ENCODE results near the gene GNAZ.

GNAZ gene

DNA sequence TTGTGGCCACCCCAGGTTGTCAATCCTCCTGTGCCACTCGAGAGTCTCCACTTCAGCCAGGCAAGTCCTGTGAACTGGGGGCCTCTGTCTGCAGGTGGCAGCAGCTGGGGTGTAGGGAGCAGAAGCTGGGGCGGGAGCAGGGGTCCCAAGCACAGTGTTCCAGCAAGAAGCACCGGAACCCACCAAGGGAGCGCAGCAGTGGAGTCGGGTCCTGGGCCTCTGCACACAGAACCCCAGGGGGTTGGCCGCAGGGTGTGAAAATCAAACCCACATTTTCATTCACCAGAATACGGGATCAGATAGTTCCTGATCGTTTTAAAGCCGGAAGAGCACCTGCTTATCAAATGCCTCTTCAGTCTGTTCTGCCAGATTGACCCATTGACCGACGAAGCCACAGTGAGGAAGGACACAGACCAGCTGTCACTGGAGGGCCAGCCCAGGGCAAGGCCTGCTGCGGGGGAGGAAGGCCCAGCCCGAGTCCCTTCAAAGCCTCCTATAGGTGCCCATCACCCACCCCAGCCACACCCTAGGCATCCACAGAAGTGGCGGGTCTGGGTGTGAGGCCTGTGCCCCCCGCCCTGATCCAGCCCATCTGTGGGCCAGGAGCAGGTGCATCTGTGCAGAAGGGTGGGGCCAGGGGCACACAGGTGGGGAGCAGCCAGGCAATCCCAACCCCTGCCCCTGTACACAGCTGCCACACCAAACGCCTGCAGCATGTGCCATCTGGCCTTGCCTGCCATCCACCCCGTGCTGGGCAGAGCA, 37.3 kb downstream of the GNAZ start:
- DNase-seq (ENCODE audit: low read depth) = no peak

DNA sequence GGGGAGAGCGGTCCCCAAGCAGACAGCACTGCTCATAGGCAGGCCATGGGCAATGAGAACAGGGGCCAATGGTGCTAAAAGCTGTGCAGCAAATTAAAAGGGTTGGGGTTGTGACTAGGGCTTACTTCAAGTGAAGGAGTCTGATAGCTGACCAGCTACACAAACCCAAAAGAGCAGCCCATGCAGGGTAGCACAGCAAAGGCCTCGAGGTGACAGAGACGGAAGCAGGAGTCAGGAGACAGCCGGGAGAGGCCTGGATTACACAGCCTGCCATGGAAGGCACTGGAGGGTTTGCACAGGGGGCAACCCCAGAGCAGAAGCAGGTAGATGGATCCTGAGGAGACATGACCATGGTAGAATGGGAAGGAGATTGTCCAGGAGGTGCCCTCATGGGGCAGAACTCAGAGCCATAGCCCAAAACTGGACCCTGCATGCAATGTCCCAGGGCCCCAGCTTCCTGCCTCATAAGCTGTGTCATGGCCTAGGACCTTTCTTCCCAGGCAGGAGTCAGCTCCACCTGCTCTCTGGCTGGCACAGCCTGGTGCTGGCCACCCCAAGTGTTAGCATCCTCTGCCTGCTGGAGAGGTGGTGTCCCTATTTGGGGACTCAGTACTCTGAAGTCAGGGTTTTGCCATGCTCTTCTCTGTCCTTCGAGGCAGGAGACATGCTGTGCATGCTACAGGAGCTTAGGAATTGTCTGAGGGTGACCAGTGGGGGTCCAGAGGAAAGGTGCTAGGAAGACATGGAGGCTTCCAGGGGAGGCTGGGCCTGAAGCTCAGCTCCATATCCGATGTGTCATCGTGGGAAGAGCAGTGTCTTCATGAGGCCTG, 38.1 kb downstream of the GNAZ start:
- DNase-seq (ENCODE audit: low read depth) = no peak

DNA sequence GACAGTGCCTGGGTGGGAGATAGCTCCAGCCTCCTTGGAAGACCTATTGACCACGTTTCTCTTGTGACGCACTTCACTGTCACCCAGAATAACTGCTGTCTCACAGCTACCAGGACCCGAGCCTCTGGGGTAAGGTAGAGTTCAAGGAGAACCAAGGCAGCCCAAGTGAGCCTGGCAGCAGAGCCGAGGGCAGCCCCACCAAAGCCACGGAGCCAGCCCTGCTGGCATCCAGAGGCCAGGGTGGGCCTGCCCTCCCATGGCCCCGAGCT, 38.7 kb downstream of the GNAZ start:
- no peak for DNase-seq (ENCODE audit: low read depth)

DNA sequence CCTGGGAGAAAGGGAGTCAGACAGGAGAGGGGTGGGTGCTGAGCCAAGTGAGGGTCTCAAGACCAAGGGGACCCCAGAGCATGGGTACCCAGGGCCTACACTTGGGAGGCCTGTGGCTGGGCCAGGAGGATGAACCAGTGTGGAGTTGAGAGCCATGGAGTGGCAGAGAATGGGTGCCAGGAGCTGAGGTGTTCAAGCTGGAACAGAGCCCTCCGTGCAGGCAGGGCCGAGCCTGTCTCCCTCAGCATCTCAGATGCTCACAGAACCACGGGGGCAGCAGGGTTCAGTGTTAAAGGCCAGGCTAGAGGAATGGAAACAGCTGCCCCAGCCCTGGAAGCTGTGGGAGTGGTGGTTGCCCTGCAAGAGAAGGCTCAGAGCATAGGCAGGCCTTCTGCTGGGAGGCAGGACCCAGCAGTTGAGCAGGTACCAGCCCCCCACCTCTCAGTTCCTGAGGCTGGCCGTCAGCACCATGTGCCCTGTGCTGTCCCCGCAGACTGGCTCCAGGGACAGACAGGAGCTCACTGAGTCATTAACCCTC, 39.2 kb downstream of the GNAZ start:
- DNase-seq (ENCODE audit: low read depth) = no peak

DNA sequence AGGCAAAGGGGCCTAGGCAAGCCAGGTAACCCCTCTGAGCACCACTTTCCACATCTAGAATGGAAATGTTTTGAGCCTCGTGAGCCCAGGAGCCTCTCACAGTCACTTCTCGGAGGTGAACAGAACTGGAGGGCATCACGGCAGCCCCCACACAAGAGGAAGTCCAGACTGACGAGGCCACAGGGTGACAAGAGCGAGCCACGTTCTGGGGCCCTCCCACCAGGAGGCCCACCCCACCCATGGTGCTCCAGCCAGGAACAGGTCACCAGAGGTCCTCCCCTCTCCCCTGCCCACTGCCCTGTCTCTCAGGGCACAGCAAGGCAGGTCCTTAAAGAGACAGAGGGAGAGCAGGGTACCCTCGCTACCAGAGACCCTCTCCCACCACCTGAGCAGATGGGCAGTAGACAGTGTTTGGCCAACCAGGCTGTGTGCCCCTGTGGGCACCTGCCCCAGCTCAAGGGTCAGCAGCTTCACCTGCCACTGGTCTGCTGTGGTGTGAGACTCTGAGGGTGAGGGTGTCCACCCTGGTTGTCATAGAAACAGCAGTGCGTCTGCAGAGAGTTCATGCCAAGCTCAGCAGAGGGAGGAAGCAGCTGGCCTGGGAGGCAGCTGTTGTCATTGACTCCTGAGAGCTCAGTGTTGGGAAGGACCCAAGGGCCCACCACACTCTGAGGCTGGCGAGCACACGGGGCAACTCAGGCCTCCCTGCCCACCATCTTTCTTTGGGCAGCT, 40.0 kb downstream of the GNAZ start:
- no peak for DNase-seq (ENCODE audit: low read depth)

GRCh38 chr22:23110922-23111527, 40.7 kb downstream of the GNAZ start:
- DNase-seq (ENCODE audit: low read depth) = no peak

DNA sequence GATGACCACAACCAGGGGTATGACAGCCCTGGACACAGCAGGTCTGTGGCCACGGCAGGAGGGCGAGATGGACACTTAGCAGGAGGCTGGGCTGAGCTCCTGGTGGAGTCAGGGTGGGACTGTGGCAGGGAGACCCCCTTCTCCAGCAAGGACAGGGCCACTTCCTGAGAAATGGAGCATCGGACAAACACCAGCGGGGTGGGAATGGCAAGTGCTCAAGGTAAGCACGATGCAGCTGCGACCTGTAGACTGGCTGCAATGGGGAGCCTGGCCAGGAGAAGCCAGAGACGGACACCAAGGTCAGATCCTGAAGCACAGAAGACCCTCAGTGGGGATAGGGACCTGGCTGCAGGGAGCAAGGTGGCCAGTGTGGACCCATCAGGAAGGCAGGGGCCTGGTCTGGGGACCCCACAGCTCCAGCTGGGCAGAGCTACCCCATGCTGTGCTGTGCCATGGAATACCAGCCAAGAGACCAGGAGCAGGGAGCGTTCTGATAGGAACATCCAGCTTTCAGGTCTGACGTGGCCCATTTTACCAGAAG, 42.2 kb downstream of the GNAZ start:
- no peak for DNase-seq (ENCODE audit: low read depth)

DNA sequence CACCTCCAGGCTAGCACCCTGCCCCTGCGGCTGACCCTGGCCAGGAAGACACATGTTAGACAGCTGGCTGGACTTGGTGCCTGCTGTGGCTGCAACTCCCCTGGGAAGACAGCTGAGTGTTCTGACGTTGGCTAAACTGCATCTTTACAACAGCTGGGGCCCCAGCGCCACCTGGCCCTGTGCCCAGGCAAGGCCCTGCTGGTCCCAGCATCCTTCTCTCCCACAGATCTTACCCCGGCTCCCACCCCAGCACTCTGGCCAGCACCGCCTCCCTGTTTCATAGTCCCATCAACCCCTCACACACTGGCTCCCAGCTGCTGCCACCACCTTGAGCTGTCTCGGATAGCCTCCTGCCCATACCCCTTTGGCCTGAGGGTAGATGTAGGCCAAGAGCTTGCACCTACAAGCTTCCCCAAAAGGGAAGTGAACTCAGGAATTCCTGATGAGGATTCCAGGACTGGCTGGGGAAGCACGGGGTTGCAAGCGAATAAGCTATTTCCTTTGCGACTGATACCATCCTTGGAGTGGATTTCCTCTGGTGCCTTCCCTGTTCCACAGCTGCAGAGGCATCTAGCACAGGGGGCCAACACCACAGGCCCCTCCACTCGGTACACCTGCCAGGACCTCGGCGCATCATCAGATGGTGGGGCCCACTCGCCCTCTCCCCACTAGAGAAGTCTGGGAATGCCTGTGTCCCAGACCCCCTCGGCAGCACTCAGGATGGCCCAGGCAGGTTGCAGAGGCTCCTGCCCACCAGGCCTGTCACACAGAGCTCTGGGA, 42.9 kb downstream of the GNAZ start:
- no peak for DNase-seq (ENCODE audit: low read depth)

DNA sequence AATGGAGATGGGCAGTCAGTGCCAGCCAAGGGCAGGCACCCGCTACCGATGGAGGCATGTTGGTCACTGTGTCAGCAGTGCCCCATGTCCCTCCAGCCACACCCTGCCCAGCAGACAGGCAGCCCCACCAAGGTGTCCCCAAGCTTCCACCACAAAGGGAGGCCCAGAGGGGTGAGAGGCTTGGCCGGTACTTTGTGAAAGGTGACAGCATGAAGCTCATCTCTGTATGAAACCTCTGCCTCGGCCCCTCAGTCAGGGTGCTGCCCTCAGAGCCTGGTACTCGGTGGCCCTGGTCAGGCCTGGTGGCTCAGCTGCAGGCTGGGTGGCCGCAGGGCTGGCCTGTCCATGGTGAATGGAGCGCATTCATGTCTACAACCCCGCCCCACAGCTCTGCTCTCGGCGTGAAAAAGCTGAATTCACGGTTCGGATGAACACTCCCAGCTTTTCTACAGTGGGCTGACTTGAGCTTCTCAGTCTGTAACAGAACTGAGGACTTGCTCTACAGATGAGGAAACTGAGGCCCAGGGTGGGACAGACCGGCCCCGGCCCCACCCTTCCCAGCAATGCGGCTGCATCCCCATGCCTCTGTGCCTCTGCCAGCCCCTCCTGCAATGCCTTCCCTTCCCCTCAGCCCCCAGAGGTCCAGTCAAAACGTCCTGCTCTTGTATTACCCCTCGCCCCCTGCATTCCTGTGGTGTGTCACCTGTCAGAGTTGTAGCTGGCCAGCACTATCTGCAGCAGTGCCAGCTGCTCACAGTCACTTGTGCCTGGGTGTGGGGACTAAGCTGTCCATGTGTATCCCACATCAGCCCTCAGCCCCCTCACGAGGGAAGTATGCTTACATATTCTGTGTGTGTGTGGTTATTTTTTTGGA, 43.8 kb downstream of the GNAZ start:
- DNase-seq (ENCODE audit: low read depth) = no peak

DNA sequence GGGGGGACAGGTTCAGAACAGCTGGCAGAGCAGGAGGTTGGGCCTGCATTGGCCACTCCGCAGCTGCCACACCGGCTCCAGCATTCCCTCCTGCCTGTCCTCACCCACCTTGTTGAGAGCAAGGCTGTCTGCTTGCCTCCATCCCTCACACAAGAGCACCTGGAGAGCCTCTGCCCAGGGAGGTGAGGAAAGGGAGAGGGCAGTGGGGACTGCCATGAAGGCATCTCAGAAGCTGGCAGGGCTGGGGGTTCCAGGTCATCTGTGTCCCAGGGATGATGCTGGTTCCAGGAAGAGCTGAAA, 44.4 kb downstream of the GNAZ start:
- DNase-seq (ENCODE audit: low read depth) = no peak

GRCh38 chr22:23115369-23115768, 45.0 kb downstream of the GNAZ start:
- no peak for DNase-seq (ENCODE audit: low read depth)

- DNase-seq (ENCODE audit: low read depth) = no peak
These were observed 45.6 kb downstream of the GNAZ start for GRCh38 chr22:23115825-23116494.

DNA sequence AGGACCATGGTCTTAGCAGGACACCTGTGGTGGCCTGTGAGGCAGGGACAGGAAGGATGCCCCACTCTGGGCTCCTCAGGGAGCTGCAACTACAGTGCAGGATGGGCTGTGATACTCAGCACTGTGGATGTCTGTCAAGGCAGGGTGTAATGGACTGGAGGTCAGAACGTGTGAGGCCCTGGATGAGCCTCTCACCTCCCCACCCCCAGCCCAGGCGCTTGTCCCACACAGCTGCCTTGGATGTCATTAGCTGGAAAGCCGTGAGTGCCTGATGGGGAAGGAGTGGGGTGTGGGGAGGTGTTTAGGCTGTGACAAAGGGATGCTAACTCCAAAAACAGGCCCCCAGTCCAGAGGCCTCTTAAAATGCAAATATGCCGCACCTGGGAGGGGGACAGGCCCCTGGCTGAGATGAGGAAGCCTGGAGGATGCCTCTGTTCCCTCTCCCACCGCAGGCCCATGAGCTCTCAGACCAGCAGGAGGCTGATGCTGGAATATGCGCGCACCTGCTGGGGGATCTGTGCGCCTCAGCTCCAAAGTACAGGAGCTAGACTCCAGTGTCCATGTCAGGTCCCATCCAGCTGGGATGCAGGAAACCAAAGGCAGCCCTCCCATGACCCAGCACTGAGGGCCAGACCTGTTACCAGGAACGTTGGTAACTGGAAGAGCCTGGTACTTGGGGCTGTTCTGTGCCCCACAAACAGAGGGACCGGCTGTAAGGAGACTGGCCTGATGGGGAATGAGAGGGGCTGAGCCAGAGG, 46.4 kb downstream of the GNAZ start:
- DNase-seq (ENCODE audit: low read depth) = no peak

DNA sequence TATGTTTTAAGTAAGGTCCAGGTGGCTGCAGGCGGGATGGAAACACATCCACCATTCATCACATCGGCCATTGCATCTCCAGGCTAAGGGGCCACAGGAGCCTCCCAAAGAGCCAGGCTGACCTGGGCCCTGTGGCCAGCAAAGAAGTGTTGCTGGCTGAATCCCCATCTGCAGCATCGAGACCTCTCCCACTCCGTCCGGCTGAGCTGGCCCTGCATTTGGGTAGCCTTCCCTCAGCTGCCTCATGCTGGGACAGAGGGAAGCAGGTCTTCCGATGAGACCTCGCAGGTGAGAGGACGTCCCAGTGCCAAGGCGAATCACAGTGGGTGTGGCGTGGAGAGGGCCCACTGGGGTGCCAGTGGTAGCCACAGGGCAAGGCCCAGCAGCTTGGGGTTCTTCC, 47.0 kb downstream of the GNAZ start:
- no peak for DNase-seq (ENCODE audit: low read depth)

DNA sequence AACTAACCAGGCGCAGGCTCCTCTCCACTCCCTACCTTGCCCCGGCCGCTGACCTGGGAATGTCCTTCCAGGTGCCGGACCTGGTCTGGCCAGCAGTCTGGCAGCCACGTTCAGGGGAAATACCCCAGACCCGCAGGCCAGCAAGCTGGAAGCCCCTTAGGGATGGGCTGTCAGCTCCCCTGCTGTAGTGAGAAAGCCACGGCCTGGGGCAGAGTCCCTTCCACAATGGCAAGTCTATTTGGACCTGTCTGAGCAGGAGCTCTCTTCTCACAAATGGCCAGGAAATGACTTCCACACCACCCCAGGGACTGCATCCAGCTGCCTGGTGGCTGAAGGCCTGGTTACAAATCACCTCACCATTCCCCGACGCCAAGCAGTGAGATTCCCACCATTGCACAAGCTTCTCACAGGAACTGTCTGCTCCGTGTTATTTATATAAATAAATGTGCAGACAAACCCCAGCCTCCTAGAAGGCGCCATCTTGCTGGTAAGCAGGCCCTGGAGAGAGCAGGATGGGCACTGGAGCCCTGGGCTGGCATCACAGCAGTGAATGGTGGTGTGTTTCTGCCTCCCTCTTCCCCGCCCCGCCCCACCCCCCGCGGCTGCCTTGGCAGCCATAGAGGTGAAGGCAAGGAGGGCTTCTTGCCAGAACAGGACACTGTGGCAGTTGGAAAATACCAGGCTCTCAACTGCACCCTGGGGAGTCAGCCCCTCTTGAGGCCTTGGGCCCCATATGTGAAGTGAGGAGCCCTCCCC, 47.8 kb downstream of the GNAZ start:
- DNase-seq (ENCODE audit: low read depth) = no peak

GRCh38 chr22:23118647-23119493, 48.6 kb downstream of the GNAZ start:
- no peak for DNase-seq (ENCODE audit: low read depth)

Measured in non-pigmented ciliary epithelial cell (primary cell).